HG03469 (cell line): ENCODE data around the gene BLCAP.
"Not testable (repeated sequence)": the region's sequence is repeated elsewhere in the genome, so short reads cannot be mapped to it uniquely, and the experiment has no call there.

ENCODE experiments used
- ATAC-seq: cut with Tn5 transposase; IDR thresholded peaks from one replicate; pipeline ENCODE4 v1.9.1; 2021; ENCODE audit warnings: mild to moderate bottlenecking, moderate library complexity, moderate number of reproducible peaks; ENCODE audit not compliant: unreplicated experiment

The BLCAP gene

GRCh38 chr20:37558306-37558705 lies 30.6 kb upstream of the BLCAP start:
- ATAC-seq, result no peak

- no peak for ATAC-seq
These were observed 28.9 kb upstream of the BLCAP start for GRCh38 chr20:37556538-37556937.

GRCh38 chr20:37554721-37555298 lies 27.1 kb upstream of the BLCAP start:
- ATAC-seq, result not testable (repeated sequence)

- no peak for ATAC-seq
These were observed 24.7 kb upstream of the BLCAP start for GRCh38 chr20:37552415-37552814.

GRCh38 chr20:37551660-37552059 lies 24.0 kb upstream of the BLCAP start:
- ATAC-seq, result not testable (repeated sequence)

- ATAC-seq, result not testable (repeated sequence)
These were observed 22.6 kb upstream of the BLCAP start for GRCh38 chr20:37550101-37550920.

- no peak for ATAC-seq
These were observed 20.2 kb upstream of the BLCAP start for GRCh38 chr20:37547912-37548311.

- ATAC-seq, result no peak
These were observed 17.8 kb upstream of the BLCAP start for GRCh38 chr20:37545516-37545915.

GRCh38 chr20:37544386-37544785 lies 16.7 kb upstream of the BLCAP start:
- ATAC-seq, result no peak

GRCh38 chr20:37543828-37544227 lies 16.2 kb upstream of the BLCAP start:
- no peak for ATAC-seq

- ATAC-seq, result no peak
These were observed 14.6 kb upstream of the BLCAP start for GRCh38 chr20:37542281-37542680.

GRCh38 chr20:37541326-37541725 lies 13.7 kb upstream of the BLCAP start:
- ATAC-seq, result no peak

GRCh38 chr20:37540838-37541237 lies 13.2 kb upstream of the BLCAP start:
- not testable (repeated sequence) for ATAC-seq

GRCh38 chr20:37540001-37540400 lies 12.3 kb upstream of the BLCAP start:
- no peak for ATAC-seq

GRCh38 chr20:37539424-37539823 lies 11.7 kb upstream of the BLCAP start:
- ATAC-seq, result no peak

GRCh38 chr20:37538003-37538402 lies 10.3 kb upstream of the BLCAP start:
- no peak for ATAC-seq

- ATAC-seq, result no peak
These were observed 9.8 kb upstream of the BLCAP start for GRCh38 chr20:37537505-37537904.

- ATAC-seq, result no peak
These were observed 7.9 kb upstream of the BLCAP start for GRCh38 chr20:37535443-37536132.

GRCh38 chr20:37534401-37535157 lies 6.9 kb upstream of the BLCAP start:
- peak; percentile 74 for ATAC-seq

- ATAC-seq, result no peak
These were observed 5.6 kb upstream of the BLCAP start for GRCh38 chr20:37533154-37533715.

GRCh38 chr20:37531856-37532255 lies 4.2 kb upstream of the BLCAP start:
- no peak for ATAC-seq
